Fibroblast of villous mesenchyme (primary cell): ENCODE results near the gene CCDC146. TPM values are rescaled to one million over a fixed set of nuclear protein-coding genes. Genes with fewer than 3 reads are reported as not detected.

Experiments
- DNase-seq: peaks from one replicate; pipeline ENCODE4 v3.0.0-alpha.2; 2010; ENCODE audit warnings: low read depth
- H3K4me3 ChIP-seq: 2 replicates; pipeline ENCODE4 v1.5.1; 2011; ENCODE audit warnings: low read depth, mild to moderate bottlenecking, low read length
- CTCF ChIP-seq: IDR thresholded peaks from 2 replicates; pipeline ENCODE4 v1.5.1; 2012; ENCODE audit warnings: low read depth, mild to moderate bottlenecking, low read length; ENCODE audit not compliant: insufficient read depth
- total RNA-seq: library from RNA; depleted of rRNA; stranded (reverse); fragments of >200 nt; gene quantifications from 2 replicates; pipeline ENCODE4 v1.2.3, GENCODE V29; 2012

CCDC146 gene
- total RNA-seq, 1 donor: 1.7 TPM

- TF ChIP-seq CTCF: no peak
- H3K4me3 ChIP-seq: no peak overlapping the region
- no peak for DNase-seq
Measured at GRCh38 chr7:77339726-77340125, 217.3 kb downstream of the CCDC146 start.

Other genes starting within 250 kb of the CCDC146 start
- gene SPDYE17, start 90.3 kb upstream of the CCDC146 start, total RNA-seq: not detected in 2 replicates
- gene SPDYE18, start 60.1 kb upstream of the CCDC146 start, total RNA-seq: not detected in 2 replicates
- 0.86 and 0.97 TPM in 2 replicates for gene FGL2, start 77.2 kb downstream of the CCDC146 start, total RNA-seq